Mesodermal cell (in vitro differentiated cells): ENCODE results near the gene AFDN.

Source experiments
- H3K27ac ChIP-seq: 2 replicates; pipeline ENCODE4 v1.7.0; 2013; ENCODE audit warnings: mild to moderate bottlenecking, low read depth, low read length, moderate library complexity; ENCODE audit not compliant: severe bottlenecking
- H3K36me3 ChIP-seq: 2 replicates; pipeline ENCODE4 v1.7.1; 2013; ENCODE audit warnings: mild to moderate bottlenecking, low read length, moderate library complexity; ENCODE audit not compliant: control insufficient read depth, insufficient read depth
- H3K4me1 ChIP-seq: one replicate; pipeline ENCODE4 v1.7.1; 2013; ENCODE audit warnings: mild to moderate bottlenecking, low read length; ENCODE audit not compliant: insufficient read depth, control insufficient read depth, poor library complexity, severe bottlenecking
- H3K4me3 ChIP-seq: 2 replicates; pipeline ENCODE4 v1.7.0; 2013; ENCODE audit warnings: low read length, control low read depth, mild to moderate bottlenecking; ENCODE audit not compliant: insufficient read depth, poor library complexity, severe bottlenecking; ENCODE audit errors: extremely low read depth
- H3K9me3 ChIP-seq: 2 replicates; pipeline ENCODE4 v1.7.1; 2013; ENCODE audit warnings: mild to moderate bottlenecking, low read length, moderate library complexity; ENCODE audit not compliant: control insufficient read depth
- WGBS, 2 experiments: methylation state at CpG; one replicate each; pipeline ENCODE4 v1.1.5; 2013; ENCODE audit warnings: missing lambda C conversion rate in 2 of 2; ENCODE audit not compliant: insufficient coverage in 2 of 2; 5-methylcytosine and 5-hydroxymethylcytosine counted together

AFDN gene

GRCh38 chr6:167879612-167880011 is 52.9 kb downstream of the AFDN start:
- Histone ChIP-seq H3K9me3 (no peaks in the 10 kb centered on the region), H3K36me3 (peaks cover 87% of the 10 kb centered on the region), H3K27ac (no peak overlapping the region), H3K4me3 (no peak overlapping the region), H3K4me1 (peaks cover 7% of the 10 kb centered on the region)
- no CpG with 5 or more reads among the region's 1 CpG for WGBS, 2 experiments

GRCh38 chr6:167881327-167881726 is 54.6 kb downstream of the AFDN start:
- no peak overlapping the region for H3K27ac ChIP-seq
- H3K9me3 ChIP-seq = no peaks in the 10 kb centered on the region
- H3K4me3 ChIP-seq = no peak overlapping the region
- H3K4me1 ChIP-seq = peaks cover 7% of the 10 kb centered on the region
- WGBS, 2 experiments = 100% methylated on average over 1 of the region's 2 CpGs; no CpG with 5 or more reads in 1 of the 2 experiments
- peaks cover 78% of the 10 kb centered on the region for H3K36me3 ChIP-seq

- no peak overlapping the region for H3K4me3 ChIP-seq
- H3K4me1 ChIP-seq = peaks cover 1% of the 10 kb centered on the region
- H3K9me3 ChIP-seq = no peaks in the 10 kb centered on the region
- 80 to 81% methylated on average over 2 to 3 of the region's 6 CpGs for whole genome bisulfite sequencing, 2 experiments
- peaks cover 78% of the 10 kb centered on the region for H3K36me3 ChIP-seq
- no peak overlapping the region for H3K27ac ChIP-seq
These were observed 55.5 kb downstream of the AFDN start for GRCh38 chr6:167882244-167882643.

- peaks cover 6% of the 10 kb centered on the region for H3K4me1 ChIP-seq
- no peaks in the 10 kb centered on the region for H3K9me3 ChIP-seq
- H3K4me3 ChIP-seq = no peak overlapping the region
- H3K27ac ChIP-seq = no peak overlapping the region
- peaks cover 58% of the 10 kb centered on the region for H3K36me3 ChIP-seq
These were observed 61.4 kb downstream of the AFDN start for GRCh38 chr6:167888098-167888497.

- Histone ChIP-seq H3K27ac (no peak overlapping the region), H3K9me3 (no peaks in the 10 kb centered on the region), H3K4me3 (no peak overlapping the region), H3K36me3 (peaks cover 71% of the 10 kb centered on the region), H3K4me1 (peaks cover 7% of the 10 kb centered on the region)
- 61 to 66% methylated on average over 6 of the region's 8 CpGs for WGBS, 2 experiments
These were observed 66.4 kb downstream of the AFDN start for GRCh38 chr6:167892835-167893815.

- Histone ChIP-seq H3K9me3 (no peaks in the 10 kb centered on the region), H3K36me3 (peaks cover 77% of the 10 kb centered on the region), H3K27ac (no peak overlapping the region), H3K4me3 (no peak overlapping the region), H3K4me1 (peaks cover 7% of the 10 kb centered on the region)
- 95 to 100% methylated on average over 2 to 3 of the region's 3 CpGs for WGBS, 2 experiments
These were observed 68.3 kb downstream of the AFDN start for GRCh38 chr6:167894965-167895364.

GRCh38 chr6:167896648-167897047 is 69.9 kb downstream of the AFDN start:
- WGBS, 2 experiments = 97 to 100% methylated on average over 2 to 3 of the region's 4 CpGs
- Histone ChIP-seq H3K9me3 (no peaks in the 10 kb centered on the region), H3K4me3 (no peak overlapping the region), H3K36me3 (peaks cover 78% of the 10 kb centered on the region), H3K4me1 (peaks cover 7% of the 10 kb centered on the region), H3K27ac (no peak overlapping the region)

- H3K27ac ChIP-seq = peak overlapping the region; percentile 26
- WGBS, 2 experiments = 100% methylated on average over 2 of the region's 3 CpGs; no CpG with 5 or more reads in 1 of the 2 experiments
- no peaks in the 10 kb centered on the region for H3K4me1 ChIP-seq
- H3K4me3 ChIP-seq = no peak overlapping the region
- no peaks in the 10 kb centered on the region for H3K9me3 ChIP-seq
- peaks cover 88% of the 10 kb centered on the region for H3K36me3 ChIP-seq
These were observed 72.1 kb downstream of the AFDN start for GRCh38 chr6:167898673-167899311.

- Histone ChIP-seq H3K4me1 (no peaks in the 10 kb centered on the region), H3K9me3 (no peaks in the 10 kb centered on the region), H3K27ac (no peak overlapping the region), H3K4me3 (no peak overlapping the region), H3K36me3 (peaks cover 62% of the 10 kb centered on the region)
- WGBS, 2 experiments = 72 to 84% methylated on average over 3 to 5 of the region's 5 CpGs
These were observed 78.1 kb downstream of the AFDN start for GRCh38 chr6:167904791-167905190.

- H3K4me1 ChIP-seq = no peaks in the 10 kb centered on the region
- no peak overlapping the region for H3K27ac ChIP-seq
- H3K36me3 ChIP-seq = peaks cover 63% of the 10 kb centered on the region
These were observed 80.2 kb downstream of the AFDN start for GRCh38 chr6:167906899-167907298.

More at GRCh38 chr6:167906899-167907298, 80.2 kb downstream of the AFDN start:
- H3K9me3 ChIP-seq = no peaks in the 10 kb centered on the region
- 79 to 86% methylated on average over 10 of the region's 10 CpGs for whole genome bisulfite sequencing, 2 experiments
- no peak overlapping the region for H3K4me3 ChIP-seq
